Measurements from ENCODE around the gene MALRD1.

The MALRD1 gene

GRCh38 chr10:19640566-19641263 is 592.1 kb downstream of the MALRD1 start:
- TF ChIP-seq CTCF (IDR thresholded peaks at IDR 0.05; ENCODE audit: low read depth, low read length) (no peak), EZH2phosphoT487 (IDR thresholded peaks at IDR 0.05; ENCODE audit: low read depth) (no peak)
- Histone ChIP-seq H3K79me2 (ENCODE audit: low read length) (no peaks in the 10 kb centered on the region), H3K4me3 (ENCODE audit: low read length) (no peak overlapping the region), H3K27ac (ENCODE audit: low read length) (no peak overlapping the region), H3K4me2 (ENCODE audit: low read length) (no peak overlapping the region), H3K36me3 (replicated peaks; ENCODE audit: low read depth, low read length) (no peaks in the 10 kb centered on the region), H3K4me1 (ENCODE audit: low read length) (no peaks in the 10 kb centered on the region), H3K9ac (ENCODE audit: low read length) (no peak overlapping the region), H3K9me3 (ENCODE audit: insufficient read depth, low read length) (no peaks in the 10 kb centered on the region), H2AFZ (ENCODE audit: low read depth, low read length) (no peak overlapping the region), H3K27me3 (ENCODE audit: low read depth, low read length) (no peaks in the 10 kb centered on the region), H4K20me1 (ENCODE audit: insufficient read depth, low read length) (no peaks in the 10 kb centered on the region)

- no peaks in the 10 kb centered on the region for H3K27me3 ChIP-seq (ENCODE audit: low read depth, low read length)
- H3K79me2 ChIP-seq (ENCODE audit: low read length) = no peaks in the 10 kb centered on the region
- H3K27ac ChIP-seq (ENCODE audit: low read length) = no peak overlapping the region
- no peaks in the 10 kb centered on the region for H4K20me1 ChIP-seq (ENCODE audit: insufficient read depth, low read length)
- no peaks in the 10 kb centered on the region for H3K36me3 ChIP-seq (replicated peaks; ENCODE audit: low read depth, low read length)
- no peak overlapping the region for H3K9ac ChIP-seq (ENCODE audit: low read length)
- no peak overlapping the region for H3K4me3 ChIP-seq (ENCODE audit: low read length)
- TF ChIP-seq CTCF (IDR thresholded peaks at IDR 0.05; ENCODE audit: low read depth, low read length) (no peak), EZH2phosphoT487 (IDR thresholded peaks at IDR 0.05; ENCODE audit: low read depth) (no peak)
- H2AFZ ChIP-seq (ENCODE audit: low read depth, low read length) = no peak overlapping the region
- no peak overlapping the region for H3K4me2 ChIP-seq (ENCODE audit: low read length)
- no peaks in the 10 kb centered on the region for H3K4me1 ChIP-seq (ENCODE audit: low read length)
- H3K9me3 ChIP-seq (ENCODE audit: insufficient read depth, low read length) = no peaks in the 10 kb centered on the region
These were observed 602.9 kb downstream of the MALRD1 start for GRCh38 chr10:19651549-19651948.

- Histone ChIP-seq H3K9me3 (ENCODE audit: insufficient read depth, low read length) (no peaks in the 10 kb centered on the region), H3K4me2 (ENCODE audit: low read length) (no peak overlapping the region), H3K27me3 (ENCODE audit: low read depth, low read length) (no peaks in the 10 kb centered on the region), H3K4me3 (ENCODE audit: low read length) (no peak overlapping the region), H2AFZ (ENCODE audit: low read depth, low read length) (no peak overlapping the region), H3K27ac (ENCODE audit: low read length) (no peak overlapping the region), H3K9ac (ENCODE audit: low read length) (no peak overlapping the region), H3K36me3 (replicated peaks; ENCODE audit: low read depth, low read length) (no peaks in the 10 kb centered on the region), H4K20me1 (ENCODE audit: insufficient read depth, low read length) (no peaks in the 10 kb centered on the region), H3K4me1 (ENCODE audit: low read length) (no peaks in the 10 kb centered on the region), H3K79me2 (ENCODE audit: low read length) (no peaks in the 10 kb centered on the region)
- TF ChIP-seq CTCF (IDR thresholded peaks at IDR 0.05; ENCODE audit: low read depth, low read length) (no peak), EZH2phosphoT487 (IDR thresholded peaks at IDR 0.05; ENCODE audit: low read depth) (no peak)
These were observed 604.1 kb downstream of the MALRD1 start for GRCh38 chr10:19652750-19653149.

GRCh38 chr10:19653931-19654330 is 605.3 kb downstream of the MALRD1 start:
- Histone ChIP-seq H3K79me2 (ENCODE audit: low read length) (no peaks in the 10 kb centered on the region), H3K4me3 (ENCODE audit: low read length) (no peak overlapping the region), H4K20me1 (ENCODE audit: insufficient read depth, low read length) (no peaks in the 10 kb centered on the region), H3K27ac (ENCODE audit: low read length) (no peak overlapping the region), H3K27me3 (ENCODE audit: low read depth, low read length) (no peaks in the 10 kb centered on the region), H2AFZ (ENCODE audit: low read depth, low read length) (no peak overlapping the region), H3K9me3 (ENCODE audit: insufficient read depth, low read length) (no peaks in the 10 kb centered on the region), H3K4me2 (ENCODE audit: low read length) (no peak overlapping the region), H3K4me1 (ENCODE audit: low read length) (no peaks in the 10 kb centered on the region), H3K9ac (ENCODE audit: low read length) (no peak overlapping the region), H3K36me3 (replicated peaks; ENCODE audit: low read depth, low read length) (no peaks in the 10 kb centered on the region)
- TF ChIP-seq EZH2phosphoT487 (IDR thresholded peaks at IDR 0.05; ENCODE audit: low read depth) (no peak), CTCF (IDR thresholded peaks at IDR 0.05; ENCODE audit: low read depth, low read length) (no peak)

Data from OCI-LY3 (cell line).